Gastroesophageal sphincter (tissue), 3 donors: ENCODE data around the gene MBOAT2.

Source experiments
- EP300 ChIP-seq: sonication (generic); formaldehyde crosslinking; IDR thresholded peaks from one replicate; pipeline ENCODE4 v1.6.1; 2017; ENCODE audit warnings: antibody characterized with exemption, mild to moderate bottlenecking
- TF ChIP-seq, protein P1 (sequence below), 4 experiments: fragments of 200-600 bp in 2 of 4; fragments of 450-650 bp in 2 of 4; sonication (generic) in 1 of 4; IDR thresholded peaks; one replicate each; pipeline ENCODE4 v1.5.1; 2017 to 2019; ENCODE audit warnings: antibody characterized with exemption in 4 of 4, mild to moderate bottlenecking in 2 of 4, moderate library complexity in 2 of 4

DNA sequence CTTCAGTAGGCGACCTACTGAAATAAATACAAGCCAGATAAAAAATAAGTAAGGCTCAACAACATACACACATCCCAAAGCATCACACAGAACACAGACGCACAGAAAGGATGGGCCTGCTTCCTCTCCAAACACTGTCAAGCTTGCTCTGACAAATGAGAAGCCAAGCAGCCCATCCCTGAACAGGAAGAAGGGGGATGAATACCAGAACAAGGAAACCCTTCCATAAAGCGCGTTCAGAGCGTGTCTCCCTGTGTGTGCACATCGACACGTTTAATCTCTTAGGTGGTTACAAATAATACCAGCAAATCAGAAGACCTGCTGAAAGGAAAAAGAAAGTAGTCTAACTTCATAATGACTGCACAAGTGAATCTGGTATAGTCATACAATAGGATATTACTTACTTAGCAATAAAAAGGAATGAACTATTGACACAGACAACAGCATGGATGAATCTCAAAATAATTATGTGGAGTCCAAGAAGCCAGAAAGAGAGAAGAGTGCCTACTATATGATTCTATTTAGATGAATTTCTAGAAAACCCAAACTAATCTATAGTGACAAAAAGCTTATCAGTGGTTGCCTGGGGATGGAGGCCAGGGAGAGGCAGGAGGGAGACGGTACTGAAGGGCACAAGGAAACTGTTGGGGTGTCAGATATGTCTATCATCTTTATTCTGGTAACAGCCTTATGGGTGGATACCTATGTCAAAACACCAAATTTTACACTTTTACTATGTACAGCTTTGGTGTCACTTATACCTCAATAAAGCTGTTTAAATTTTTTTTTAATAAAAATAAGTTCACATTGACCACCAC is 26.8 kb downstream of the MBOAT2 start:
- TF ChIP-seq EP300 = no peak
- TF ChIP-seq, protein P1, sequence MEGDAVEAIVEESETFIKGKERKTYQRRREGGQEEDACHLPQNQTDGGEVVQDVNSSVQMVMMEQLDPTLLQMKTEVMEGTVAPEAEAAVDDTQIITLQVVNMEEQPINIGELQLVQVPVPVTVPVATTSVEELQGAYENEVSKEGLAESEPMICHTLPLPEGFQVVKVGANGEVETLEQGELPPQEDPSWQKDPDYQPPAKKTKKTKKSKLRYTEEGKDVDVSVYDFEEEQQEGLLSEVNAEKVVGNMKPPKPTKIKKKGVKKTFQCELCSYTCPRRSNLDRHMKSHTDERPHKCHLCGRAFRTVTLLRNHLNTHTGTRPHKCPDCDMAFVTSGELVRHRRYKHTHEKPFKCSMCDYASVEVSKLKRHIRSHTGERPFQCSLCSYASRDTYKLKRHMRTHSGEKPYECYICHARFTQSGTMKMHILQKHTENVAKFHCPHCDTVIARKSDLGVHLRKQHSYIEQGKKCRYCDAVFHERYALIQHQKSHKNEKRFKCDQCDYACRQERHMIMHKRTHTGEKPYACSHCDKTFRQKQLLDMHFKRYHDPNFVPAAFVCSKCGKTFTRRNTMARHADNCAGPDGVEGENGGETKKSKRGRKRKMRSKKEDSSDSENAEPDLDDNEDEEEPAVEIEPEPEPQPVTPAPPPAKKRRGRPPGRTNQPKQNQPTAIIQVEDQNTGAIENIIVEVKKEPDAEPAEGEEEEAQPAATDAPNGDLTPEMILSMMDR (IDR thresholded peaks at IDR 0.05) = no peak
